ENCODE results near the gene ZNFX1. TPM values are rescaled to one million over a fixed set of nuclear protein-coding genes. Genes with fewer than 3 reads are reported as not detected.
"Not testable (repeated sequence)": the region's sequence is repeated elsewhere in the genome, so short reads cannot be mapped to it uniquely, and the experiment has no call there.

ZNFX1 gene
- total RNA-seq, 1 donor from 2014 or later: 24.0 TPM

- DNase-seq (ENCODE audit: low spot score); intact Hi-C loops (cut with DNase I): not testable (repeated sequence)
Measured at GRCh38 chr20:49294002-49294654, 16.3 kb upstream of the ZNFX1 start.

- no peak for DNase-seq (ENCODE audit: low spot score)
- intact Hi-C loops (cut with DNase I): no loop called here
Measured at GRCh38 chr20:49293122-49293521, 15.3 kb upstream of the ZNFX1 start.

DNA sequence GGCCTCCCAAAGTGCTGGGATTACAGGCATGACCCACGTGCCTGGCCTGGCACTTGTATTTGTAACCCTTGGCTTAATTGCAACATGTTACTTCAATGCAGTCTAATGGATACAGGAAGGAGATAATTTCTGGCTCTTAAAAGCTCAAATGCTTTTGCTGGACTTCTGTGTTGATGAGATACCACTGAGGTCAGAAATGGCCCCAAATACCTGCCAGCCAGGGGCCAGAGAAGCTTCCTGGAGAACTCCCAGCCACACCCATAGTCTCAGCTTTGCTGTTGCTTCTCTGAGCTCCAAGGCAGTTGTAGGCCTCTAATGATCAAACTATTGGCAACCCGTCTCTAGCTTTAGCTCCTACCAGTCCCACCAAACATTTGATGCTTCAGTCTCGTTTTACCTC, 14.2 kb upstream of the ZNFX1 start:
- intact Hi-C loops (cut with DNase I): no loop called here

DNA sequence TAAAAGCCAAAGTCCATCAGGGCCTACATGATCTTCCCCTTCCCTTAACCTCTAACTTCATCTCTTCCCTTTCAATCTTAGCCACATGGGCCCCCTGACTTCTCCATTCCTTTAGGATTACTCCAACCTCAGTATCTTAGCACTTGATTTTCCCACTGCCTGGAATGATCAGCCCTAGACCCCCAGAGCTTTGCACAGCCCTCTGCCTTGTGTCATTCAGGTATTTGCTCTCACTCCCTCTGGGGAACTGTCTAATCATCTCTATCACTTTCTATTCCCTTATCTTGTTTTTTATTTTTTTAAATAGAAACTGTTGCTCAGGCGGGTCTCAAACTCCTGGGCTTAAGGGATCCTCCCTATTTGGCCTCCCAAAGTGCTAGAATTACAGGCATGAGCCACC, 13.3 kb upstream of the ZNFX1 start:
- DNase-seq (ENCODE audit: low spot score): no peak
- intact Hi-C loops (cut with DNase I): no loop called here

More for the DNA sequence above, 14.2 kb upstream of the ZNFX1 start:
- DNase-seq (ENCODE audit: low spot score): no peak

- intact Hi-C loops (cut with DNase I): no loop called here
- no peak for DNase-seq (ENCODE audit: low spot score)
Measured at GRCh38 chr20:49290608-49291191, 12.8 kb upstream of the ZNFX1 start.

DNA sequence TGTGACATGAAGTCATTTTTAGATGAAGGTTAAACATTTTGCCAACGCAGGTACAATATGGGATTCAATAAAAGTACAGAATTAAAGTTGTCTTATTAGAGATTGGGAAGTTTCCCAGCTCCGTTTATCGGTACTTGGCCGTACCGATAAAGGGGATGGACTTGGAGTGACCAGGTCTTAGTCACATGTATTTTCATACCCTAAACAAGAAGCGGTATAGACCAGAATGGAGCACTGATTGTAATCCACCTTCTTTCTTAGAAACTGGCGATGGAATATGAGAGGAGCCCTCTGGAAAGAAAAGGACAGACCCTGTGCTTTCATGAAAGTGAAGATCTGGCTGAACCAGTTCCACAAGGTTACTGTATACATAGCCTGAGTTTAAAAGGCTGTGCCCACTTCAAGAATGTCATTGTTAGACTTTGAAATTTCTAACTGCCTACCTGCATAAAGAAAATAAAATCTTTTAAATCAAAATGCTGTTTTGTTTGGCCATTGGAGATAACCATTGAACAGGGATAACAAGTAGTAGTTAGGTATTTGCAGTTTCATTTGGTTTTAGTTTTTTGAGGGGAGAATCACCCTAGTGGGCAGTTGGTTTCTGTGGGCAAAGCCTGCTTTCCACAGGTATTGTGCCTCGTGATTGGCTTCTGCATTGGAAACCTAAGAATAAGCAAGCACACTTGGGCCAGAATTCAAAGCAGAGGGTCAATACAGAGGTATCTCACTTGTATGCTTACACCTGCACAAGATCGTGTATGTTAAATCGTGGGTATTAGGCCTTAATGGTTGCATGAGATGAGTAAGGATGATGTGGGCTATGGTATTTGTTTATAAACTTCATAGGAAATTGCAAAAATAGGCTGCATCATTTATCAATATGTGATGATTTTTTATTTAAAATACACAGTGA, 11.2 kb upstream of the ZNFX1 start:
- DNase-seq (ENCODE audit: low spot score): no peak
- intact Hi-C loops (cut with DNase I): no loop called here

GRCh38 chr20:49288250-49288751, 10.4 kb upstream of the ZNFX1 start:
- intact Hi-C loops (cut with DNase I): no loop called here
- DNase-seq (ENCODE audit: low spot score): no peak

GRCh38 chr20:49287555-49288249, 9.8 kb upstream of the ZNFX1 start:
- intact Hi-C loops (cut with DNase I): no loop called here
- no peak for DNase-seq (ENCODE audit: low spot score)

DNA sequence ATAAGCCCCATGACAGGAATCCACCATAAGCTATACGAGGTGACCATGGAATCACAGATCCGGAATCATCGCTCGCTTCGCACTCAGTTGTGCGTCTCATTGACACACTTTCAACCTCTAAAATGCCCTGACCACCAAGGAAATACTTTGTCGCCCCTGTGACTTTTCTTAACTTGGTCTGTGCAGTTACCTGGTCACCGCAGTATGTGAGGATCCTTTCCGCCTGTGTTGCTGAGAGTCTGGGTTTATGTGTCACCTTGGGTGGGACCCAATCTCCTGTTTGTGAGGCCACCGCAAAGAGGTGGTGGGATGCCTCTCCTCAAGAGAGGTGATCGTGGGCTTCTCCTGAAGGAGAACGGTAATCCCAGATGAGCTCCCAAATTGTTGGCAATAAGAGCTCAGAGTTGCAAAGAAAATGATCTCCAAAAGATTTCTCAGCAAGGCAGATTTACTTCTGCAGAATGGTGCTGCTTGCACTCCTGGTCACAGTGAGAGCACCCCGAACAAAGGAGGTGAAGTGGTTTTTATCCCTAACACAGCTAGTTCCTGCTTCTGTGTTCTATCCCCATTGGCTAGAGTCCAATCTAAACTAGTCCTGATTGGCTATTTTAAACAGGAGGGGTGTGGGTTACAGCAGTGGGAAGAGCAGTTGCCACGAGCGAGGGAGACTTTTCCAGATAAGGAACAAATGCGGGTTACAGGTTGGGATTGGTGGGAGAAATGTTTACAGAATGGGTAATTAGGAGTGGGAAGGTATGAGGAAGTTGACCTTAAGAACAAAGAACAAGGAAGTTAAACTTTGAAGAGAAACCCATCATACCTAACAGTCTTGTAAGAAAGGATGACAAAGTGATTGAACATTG, 9.1 kb upstream of the ZNFX1 start:
- DNase-seq (ENCODE audit: low spot score): no peak
- intact Hi-C loops (cut with DNase I): no loop called here

- intact Hi-C loops (cut with DNase I): no loop called here
- no peak for DNase-seq (ENCODE audit: low spot score)
Measured at GRCh38 chr20:49285813-49286494, 8.1 kb upstream of the ZNFX1 start.

DNA sequence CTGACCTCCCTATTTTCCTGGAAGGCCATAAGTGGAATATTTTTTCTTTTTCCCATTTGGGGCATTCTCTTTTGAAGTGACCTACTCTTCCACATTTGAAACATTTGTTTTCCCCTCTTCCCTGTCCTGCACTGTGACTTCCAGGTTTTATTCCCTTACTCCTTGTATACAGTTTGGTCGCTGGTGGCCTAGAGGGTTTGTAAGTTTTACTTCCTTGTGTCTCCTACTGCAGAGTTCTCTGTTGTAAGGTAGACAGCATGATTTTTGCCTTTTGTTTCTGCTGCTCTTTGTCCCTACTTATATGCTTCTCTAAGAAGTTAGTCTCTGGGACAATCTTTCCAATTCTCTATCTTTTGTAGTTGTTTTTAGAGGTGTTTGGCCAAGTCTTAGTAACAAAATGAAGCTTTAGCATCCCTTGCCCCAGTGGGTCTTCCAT, 7.4 kb upstream of the ZNFX1 start:
- intact Hi-C loops (cut with DNase I): no loop called here
- no peak for DNase-seq (ENCODE audit: low spot score)

- intact Hi-C loops (cut with DNase I): no loop called here
- DNase-seq (ENCODE audit: low spot score): no peak
Measured at GRCh38 chr20:49284818-49285217, 7.0 kb upstream of the ZNFX1 start.

DNA sequence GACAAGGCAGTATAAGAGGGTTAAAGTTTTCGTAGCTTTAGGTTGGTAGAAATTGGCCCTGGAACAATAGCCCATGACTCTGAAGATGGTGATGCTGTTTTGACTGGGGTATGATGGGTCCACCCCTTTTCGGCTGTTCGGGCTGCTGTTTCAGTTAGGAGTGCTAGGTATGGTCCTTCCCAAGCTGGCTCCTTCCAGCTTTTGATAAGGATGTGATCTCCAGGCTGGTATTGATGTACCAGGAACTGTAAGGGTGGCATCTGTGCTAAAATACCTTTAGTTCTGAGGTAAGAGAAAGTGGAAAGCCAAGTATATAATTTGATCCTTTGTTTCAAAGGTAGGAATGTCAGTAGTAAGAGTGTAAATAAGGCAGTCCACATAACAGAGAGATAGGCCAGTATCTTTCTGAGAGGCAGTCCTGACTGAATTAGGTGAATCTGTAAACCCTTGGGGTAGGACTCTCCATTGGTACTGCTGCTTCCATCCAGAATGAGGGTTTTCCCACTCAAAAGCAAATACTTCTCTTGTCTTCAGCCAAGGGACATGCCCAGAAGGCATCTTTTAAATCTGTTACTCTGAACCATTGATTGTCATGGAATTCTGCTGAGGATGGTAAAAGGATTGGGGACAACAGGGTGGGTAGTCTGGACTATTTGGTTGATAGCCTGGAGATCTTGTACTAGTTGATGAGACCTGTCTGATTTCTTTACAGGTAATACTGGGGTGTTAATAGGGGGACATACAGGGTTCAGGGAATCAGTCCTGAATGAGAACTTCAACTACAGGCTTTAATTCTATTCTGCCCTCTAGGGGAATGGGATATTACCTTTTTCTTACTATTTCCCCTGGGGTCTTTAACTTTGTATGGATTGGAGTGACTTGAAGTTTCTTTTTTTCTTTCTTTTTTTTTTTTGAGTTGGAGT, 6.1 kb upstream of the ZNFX1 start:
- no peak for DNase-seq (ENCODE audit: low spot score)
- intact Hi-C loops (cut with DNase I): no loop called here

GRCh38 chr20:49283176-49283702, 5.4 kb upstream of the ZNFX1 start:
- intact Hi-C loops (cut with DNase I): no loop called here
- no peak for DNase-seq (ENCODE audit: low spot score)

- intact Hi-C loops (cut with DNase I): no loop called here
- DNase-seq (ENCODE audit: low spot score): no peak
Measured at GRCh38 chr20:49282584-49283171, 4.8 kb upstream of the ZNFX1 start.

DNA sequence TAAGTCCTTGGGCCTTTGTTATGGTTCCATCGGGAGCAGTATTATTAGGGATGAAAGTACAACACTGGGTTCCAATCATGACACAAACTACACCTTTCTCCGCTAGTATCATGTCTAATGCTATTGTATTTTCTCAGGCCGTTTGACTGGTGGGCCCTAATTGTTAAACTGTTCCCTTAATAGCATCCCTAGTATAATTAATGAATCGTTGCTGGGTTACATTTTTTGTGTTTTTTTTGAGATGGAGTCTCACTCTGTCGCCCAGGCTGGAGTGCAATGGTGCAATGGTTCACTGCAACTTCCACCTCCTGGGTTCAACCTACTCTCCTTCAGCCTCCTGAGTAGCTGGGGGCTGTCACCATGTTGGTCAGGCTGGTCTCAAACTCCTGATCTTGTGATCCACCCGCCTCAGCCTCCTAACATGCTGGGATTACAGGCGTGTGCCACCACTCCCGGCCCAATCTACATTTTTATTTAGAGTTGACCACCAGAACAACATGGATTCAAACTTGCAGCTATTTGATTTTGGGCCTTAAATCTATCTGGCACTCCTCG, 4.1 kb upstream of the ZNFX1 start:
- intact Hi-C loops (cut with DNase I): no loop called here
- DNase-seq (ENCODE audit: low spot score): no peak

All from cardiac septum (tissue), 1 donor.